KG1 (cell line): Measurements from ENCODE around the gene EMILIN2.
"Not testable (repeated sequence)": the region's sequence is repeated elsewhere in the genome, so short reads cannot be mapped to it uniquely, and the experiment has no call there.

Experiments
- DNase-seq: peaks from one replicate; lab custom pipeline; 2025; lab: John Stamatoyannopoulos, UW

EMILIN2 gene

DNA sequence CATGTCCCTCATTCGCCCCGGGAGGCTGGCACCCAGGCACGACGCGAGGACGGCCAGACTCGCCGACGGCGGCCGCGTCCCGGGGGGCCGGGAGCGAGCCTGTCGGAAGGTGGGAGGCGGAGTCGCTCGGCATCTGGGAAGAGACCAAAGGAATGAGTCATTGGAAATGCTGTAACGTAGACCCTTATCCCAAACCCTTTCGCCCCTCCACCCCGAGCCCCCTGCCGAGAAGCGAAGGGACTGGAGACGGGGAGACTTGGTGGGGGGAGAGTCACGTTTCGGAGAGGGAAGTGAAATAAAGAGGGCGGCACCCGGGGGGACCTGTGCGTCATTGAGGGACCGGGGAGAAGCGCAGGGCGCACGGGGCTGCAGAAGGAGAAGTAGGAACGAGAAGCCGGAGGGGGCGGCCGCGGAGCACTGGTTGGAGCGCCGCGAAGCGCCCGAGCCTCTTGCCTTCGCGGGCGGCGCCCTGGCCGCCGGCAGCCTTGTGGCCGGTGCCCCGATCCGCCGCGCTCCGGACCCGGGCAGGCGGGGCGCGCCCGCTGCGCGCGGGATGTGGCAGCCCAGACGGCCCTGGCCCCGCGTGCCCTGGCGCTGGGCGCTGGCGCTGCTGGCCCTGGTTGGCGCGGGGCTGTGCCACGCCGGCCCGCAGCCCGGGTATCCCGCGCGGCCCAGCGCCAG is at the start of gene EMILIN2:
EMILIN2 (plus strand) TSS at position 371 of the 681 bp plus-strand sequence; CDS start at position 554, 183 bp downstream.
- no peak for DNase-seq

DNA sequence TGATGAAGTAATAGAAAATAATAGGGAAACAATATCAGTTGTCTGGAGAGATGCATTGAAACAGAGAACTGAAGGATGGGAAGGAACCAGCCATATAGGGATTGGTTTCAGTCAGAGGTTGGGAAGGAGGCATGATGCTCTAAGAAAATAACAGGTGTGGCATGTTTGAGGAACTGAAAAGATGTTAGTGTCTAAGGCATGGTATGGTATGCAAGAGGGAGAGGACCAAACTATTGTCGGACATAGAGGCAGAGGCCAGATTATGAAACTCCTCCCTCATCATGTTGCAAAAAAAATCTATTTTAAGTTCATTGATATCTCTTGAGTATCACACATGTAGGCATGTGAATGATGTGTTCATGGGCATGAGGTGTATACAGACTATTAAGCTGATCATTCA is 48.9 kb upstream of the EMILIN2 start:
- no peak for DNase-seq

DNA sequence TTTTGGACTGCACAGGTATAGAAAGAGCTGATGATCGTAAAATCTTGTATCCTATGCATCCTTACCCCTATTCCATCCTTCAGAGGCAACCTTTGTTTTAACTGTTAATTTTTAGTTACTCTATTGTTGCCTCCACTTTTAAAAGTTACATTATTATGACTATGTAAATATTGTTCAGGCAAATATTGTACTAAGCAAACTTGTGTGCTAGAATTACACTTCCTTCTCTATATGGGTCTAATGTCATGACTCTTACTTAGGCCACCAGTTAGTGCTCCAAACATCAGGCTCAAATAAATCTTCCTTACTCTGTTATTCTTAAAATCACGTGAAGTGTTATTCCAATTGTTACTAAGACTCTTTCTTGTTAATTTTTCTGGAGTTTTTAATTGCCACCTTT is 47.4 kb upstream of the EMILIN2 start:
- no peak for DNase-seq

DNA sequence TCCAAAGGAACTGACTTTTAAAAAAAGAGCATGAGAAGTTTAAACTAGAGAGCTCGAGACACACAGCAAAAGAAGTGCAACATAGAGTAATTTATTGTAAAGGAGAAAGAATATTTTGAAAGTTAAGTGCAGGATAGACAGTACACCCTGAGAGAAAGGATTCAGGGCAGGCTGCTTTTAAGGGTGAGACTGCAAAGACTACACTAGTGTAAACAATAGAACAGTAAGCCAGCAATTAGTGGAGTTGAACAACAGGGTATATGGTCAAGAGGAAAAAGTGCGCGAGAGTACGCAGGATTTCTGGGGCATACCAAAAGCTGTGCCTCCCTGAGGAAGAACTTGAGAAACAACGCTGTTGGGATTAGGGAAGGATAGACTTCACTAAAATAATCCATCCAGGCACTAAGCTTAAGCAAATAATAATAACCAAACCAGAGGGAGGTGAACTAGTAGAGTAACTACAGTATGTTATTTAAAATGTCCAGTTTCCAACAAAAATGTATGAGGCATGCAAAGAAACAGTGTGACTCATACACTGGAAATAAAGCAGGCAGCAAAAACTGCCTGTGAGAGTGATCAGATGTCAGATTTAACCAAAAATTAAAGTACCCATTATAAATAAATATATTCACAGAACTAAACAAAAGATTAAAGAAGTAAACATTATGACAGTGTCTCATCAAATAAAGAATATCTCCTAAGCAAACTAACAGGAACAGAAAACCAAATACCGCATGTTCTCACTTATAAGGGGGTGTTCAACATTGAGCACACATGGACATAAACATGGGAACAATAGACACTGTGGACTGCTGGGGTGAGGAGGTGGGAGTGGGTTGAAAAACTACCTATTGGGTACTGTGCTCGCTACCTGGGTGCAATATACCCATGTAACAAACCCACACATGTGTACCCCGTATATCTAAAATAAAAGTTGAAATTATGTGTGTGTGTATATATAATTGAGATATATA is 40.5 kb upstream of the EMILIN2 start:
- no peak for DNase-seq

DNA sequence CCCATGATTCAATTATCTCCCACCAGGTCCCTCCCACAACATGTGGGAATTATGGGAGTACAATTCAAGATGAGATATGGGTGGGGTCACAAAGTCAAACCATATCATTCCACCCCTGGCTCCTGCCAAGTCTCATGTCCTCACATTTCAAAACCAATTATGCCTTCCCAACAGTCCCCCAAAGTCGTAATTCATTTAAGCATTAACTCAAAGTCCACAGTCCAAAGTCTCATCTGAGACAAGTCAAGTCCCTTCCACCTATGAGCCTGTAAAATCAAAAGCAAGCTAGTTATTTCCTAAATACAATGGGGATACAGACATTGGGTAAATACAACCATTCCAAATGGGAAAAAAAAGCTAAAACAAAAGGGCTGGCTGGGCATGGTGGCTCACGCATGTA is 38.2 kb upstream of the EMILIN2 start:
- not testable (repeated sequence) for DNase-seq

DNA sequence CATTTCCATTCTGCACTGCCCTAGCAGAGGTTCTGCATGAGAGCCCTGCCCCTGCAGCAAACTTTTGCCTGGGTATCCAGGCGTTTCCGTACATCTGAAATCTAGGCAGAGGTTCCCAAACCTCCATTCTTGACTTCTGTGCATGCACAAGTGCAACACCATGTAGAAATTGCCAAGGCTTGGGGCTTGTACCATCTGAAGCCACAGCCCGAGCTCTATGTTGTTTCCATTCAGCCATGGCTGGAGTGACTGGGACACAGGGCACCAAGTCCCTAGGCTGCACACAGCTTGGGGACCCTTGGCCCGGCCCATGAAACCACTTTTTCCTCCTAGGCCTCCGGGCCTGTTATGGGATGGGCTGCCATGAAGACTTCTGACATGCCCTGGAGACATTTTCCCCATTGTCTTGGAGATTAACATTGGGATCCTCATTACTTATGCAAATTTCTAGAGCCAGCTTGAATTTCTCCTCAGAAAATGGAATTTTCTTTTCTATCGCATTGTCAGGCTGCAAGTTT is 37.1 kb upstream of the EMILIN2 start:
- not testable (repeated sequence) for DNase-seq

DNA sequence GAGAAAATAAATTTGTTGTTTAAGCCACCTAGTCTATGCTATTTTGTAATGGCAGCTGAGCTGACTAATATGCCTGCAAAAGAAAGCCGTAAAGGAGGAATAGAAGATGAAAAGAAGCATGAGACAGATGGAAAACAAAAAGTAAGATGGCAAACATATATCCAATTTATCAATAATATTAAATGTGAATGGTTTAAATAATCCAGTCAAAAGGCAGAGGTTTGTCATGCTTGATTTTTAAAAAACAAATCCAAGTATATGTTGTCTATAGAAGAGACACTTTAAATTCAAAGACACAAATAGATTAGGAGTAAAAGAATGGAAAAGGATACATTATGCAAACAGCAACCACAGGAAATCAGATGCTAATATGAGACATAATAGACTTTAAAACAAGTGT is 35.4 kb upstream of the EMILIN2 start:
- no peak for DNase-seq

DNA sequence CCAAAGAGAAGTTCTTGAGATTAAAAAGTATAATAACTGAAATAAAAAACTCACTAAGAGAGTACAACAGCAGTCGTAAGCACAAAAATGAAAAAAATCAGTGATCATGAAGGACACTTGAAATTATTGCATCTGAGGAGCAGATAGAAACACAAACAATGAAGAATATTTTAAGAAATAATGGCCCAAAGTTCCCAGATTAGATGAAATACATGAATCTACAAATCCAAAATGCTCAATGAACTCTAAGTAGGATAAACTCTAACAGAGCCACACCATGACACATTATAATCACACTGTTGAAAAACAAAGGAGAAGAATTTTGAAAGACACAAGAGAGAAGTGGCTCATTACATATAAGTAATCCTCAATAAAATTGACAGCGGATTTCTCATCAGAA is 31.9 kb upstream of the EMILIN2 start:
- DNase-seq = no peak

DNA sequence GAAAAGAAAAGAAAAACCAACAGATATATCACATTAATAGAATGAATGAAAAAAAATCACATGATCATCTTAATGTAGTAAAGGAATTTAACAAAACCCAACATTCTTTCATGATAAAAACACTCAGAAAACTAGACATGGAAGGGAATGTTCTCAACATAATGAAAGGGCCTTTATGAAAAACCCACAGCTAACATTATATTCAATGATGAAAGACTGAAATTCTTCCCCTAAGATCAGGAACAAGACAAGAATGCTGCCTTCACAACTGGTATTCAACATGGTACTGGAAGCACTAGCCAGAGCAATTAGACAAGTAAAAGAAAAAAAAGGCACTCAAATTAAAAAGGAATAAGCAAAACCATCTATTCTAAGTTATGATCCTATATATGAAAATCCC is 28.5 kb upstream of the EMILIN2 start:
- no peak for DNase-seq

DNA sequence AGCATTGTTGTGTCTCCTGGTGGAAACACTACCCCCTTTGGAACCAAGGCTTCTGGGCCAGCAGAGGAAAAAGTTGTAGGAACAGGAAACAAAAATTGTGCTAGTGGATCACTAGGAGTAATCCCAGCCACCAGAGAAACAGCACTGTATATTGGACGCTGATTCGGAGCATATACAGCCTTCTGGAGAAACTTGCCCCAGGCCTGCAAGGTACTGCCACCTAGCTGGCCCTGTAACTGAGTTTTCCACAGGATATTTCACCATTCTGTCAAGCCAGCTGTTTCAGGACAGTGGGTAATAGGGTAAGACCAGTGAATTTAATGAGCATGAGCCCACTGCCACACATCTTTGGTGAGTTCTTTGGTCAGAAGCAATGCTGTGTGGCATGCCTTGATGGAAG is 25.1 kb upstream of the EMILIN2 start:
- no peak for DNase-seq

DNA sequence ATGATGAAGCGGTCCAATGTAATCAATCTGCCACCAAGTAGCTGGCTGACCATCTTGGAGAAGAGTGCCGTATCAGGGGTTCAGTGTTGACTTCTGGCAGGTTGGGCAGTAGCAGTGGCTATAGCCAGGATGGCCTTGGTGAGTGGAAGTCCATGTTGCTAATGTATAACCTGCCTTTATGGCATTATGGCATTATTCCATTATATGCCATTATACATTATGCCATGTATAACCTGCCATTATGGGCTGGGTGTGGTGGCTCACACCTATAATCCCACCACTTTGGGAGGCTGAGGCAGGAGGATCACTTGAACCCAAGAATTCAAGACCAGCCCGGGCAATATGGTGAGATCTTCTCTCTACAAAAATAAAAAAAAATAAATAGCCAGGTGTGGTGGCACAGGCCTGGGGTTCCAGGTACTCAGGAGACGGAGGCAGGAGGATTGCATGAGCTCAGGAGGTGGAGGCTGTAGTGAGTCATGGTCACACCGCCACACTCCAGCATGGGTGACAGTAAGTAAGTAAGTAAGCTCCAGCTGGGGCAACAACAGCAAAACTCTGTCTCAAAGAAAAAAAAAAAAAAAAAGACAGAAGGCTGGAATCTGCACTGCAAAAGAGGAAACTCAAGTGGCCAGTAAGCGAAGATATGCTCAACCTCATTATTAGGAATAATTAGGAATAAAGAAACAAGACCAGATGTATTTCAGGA is 24.4 kb upstream of the EMILIN2 start:
- no peak for DNase-seq

DNA sequence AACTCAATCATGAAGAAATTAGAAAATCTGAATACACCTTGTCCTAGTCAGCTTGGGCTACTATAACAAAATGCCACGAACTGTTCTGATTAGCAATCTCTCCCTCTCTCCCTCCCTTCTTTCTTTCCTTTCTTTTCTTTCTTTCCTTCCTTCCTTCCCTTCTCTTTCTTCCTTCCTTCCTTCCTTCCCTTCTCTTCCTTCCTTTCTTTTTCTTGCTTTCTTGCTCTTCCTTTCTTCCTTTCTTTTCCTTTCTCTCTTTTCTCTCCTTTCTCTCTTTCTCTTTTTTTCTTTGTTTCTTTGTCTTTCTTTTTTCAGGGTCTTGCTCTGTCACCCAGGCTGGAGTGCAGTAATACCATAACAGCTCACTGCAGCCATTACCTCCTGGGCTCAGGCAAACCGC is 23.6 kb upstream of the EMILIN2 start:
- no peak for DNase-seq

DNA sequence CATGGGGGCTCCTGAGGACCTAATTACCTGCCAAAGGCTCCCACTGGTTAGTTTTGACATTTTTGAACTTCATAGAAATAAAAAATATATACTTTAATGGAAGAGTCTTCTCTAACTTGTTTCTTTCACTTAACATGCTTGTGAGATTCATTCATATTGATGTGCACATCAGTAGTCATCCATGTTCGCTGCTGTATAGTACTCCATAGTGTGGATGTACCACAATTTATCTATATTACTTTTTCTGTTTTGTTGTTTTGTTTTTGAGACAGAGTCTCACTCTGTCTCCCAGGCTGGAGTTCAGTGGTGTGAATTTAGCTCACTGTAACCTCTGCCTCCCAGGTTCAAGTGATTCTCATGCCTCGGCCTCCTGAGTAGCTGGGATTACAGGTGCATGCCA is 22.8 kb upstream of the EMILIN2 start:
- no peak for DNase-seq

DNA sequence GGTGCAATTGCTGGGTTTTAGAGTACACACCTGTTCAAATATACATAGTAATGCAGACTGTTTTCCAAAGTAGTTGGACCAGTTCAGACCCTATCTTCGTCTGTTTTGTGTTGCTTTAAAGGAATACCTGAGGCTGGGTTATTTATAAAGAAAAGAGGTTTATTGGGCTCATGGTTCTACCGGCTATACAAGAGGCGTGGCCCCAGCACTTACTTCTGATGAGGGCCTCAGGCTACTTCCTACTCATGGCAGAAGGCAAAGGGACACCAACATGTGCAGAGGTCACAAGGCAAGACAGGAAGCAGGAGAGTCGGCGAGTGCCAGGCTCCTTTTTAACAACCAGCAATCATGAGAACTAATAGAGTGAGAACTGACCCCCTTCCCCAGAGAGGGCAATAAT is 21.9 kb upstream of the EMILIN2 start:
- no peak for DNase-seq

DNA sequence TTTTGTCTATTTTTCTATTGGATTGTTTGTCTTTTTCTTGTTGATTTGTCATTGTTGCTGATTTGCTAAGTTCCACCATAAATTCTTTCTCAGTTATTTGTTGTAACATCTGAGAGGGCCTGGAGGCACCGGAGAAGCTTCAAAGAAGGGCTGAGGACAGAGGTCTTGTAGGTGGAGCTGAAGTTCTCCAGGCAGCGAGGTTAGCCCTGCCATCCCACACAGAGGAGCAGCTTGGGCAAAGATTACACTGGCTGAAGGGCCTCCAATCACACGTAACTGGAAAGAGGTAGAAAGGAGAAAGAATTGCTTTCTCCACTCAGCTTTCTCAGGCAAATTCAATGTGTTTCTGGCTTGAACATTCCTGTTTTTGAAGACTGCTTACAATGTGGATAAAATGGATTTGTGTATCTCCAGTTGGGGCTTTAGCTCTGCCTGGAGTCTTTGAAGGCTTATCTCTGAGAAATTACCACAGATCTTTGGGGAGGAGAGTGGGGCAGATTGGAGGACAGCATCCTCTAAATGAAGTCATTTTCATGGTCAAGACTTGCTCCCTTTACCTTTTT is 21.1 kb upstream of the EMILIN2 start:
- no peak for DNase-seq

DNA sequence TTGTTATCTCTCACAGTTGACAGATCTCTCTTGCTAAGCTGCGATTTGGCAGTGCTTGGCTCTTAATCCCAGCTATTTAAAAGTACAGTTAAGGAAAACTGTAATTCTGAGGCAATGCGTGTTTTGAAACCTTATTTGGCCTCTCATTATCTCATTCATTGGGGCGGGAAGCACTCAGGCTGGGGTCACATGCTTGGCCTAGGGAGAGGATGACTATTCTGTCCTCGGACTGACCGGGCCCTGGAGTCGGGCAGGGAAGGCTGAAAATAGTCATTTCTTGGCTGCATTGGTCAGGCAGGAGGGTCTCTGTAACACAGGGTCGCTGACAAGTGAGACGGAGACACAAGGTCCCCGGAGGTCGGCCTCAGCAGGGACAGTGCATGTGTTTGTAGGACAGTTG is 20.2 kb upstream of the EMILIN2 start:
- no peak for DNase-seq

DNA sequence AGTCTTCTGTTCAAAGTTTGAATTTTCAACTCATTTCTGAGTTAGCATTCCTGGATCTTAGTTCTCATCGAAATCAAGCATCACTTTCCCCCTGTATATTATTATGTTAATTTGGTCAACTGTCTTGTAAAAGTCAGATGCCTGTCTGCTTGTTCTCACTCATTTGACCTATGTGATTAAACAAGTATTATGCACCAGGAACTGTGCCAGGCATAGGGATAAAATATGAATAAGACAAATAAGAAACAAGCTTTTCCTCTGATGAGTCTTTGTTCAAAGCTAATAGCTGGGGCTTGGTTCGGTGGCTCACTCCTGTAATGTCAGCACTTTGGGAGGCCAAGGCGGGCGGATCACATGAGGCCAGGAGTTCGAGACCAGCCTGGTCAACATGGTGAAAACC is 19.7 kb upstream of the EMILIN2 start:
- DNase-seq = no peak

DNA sequence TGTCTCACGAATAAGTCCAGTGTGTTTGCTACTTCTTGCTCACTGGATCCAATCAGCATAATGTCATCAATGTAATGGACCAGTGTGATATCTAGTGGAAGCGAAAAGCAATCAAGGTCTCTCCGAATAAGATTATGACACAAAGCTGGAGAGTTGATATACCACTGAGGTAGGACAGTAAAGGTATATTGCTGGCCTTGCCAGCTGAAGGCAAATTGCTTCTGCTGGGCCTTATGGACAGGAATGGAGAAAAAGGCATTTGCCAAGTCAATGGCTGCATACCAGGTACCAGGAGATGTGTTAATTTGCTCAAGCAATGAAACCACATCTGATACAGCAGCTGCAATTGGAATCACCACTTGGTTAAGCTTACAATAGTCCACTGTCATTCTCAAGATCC is 10.7 kb upstream of the EMILIN2 start:
- not testable (repeated sequence) for DNase-seq

DNA sequence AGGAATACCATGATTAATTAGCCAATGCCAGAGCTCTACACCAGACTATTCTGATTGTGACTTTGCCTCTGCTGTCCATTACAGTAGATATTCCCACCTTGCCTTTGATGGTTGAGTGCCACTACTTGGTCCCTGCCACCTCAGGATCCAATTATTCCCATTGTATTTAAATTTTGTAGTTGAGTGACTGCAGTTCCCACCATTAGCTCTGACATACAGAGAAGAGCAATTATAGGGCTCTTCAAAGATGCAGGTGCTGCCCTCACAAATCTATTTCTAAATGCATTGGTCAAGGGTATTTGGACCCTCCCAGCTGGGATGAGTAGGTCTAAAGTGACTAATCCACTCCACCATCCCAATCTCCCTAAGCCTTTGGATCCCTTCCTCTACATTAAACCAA is 9.5 kb upstream of the EMILIN2 start:
- not testable (repeated sequence) for DNase-seq

DNA sequence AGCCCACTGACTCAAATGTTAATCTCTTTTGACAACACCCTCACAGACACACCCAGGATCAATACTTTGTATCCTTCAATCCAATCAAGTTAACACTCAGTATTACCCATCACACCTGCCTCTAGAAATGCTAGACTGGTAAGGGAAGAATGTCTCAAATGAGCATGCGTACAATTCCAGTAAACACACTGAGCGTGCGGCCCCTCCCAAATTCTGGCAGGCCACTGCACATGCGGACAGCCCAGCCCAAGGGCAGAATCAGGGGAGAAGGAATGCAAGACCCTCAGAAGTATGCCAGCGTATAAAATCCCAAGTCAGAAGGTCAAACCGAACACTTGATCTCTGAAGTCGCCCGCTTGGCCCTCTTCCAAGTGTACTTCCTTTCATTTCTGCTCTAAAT is 7.6 kb upstream of the EMILIN2 start:
- DNase-seq = no peak

DNA sequence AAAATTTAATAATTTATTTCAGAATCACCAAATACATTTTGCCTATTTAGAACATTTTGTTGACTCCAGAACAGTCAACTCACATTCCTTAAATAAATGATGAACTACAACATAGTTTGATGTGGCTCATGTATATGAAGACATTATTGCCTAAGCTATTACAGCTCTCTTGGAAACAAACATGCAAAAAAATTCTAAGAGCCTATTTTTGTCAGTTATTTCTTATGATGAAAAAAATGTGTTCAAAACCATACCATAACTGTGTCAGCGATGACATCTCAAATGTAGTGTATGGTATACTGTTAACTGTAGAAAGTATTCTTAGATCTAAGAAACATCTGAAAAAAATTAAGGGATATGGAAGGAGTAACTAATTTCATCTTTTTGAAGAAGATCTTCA is 6.3 kb upstream of the EMILIN2 start:
- DNase-seq = no peak

DNA sequence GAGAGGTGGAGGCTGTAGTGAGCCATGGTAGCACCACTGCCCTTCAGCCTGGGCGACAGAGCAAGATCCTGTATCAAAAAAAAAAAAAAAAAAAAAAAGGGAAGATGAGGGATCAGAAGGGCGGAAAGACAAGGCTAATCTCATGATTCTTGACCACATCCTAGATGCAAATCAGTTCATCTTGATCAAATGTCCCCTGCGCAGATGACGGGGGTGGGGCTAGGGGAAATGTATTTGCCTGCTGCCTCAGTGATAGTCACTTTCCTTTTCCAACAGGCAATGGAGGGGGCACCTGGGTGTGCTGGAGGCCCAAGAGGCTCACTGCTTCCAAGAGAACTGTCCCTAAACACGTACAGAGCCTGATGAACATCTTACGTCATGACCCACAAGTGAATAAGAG is 3.7 kb upstream of the EMILIN2 start:
- no peak for DNase-seq
